Heart left ventricle (tissue), 13 donors: ENCODE results near the gene KMT2A.

ENCODE experiments used
- CTCF ChIP-seq, 12 donors: fragments of 200-600 bp; sonication (generic) in 4 of 12; IDR thresholded peaks; one replicate each; pipeline versions ENCODE4 v1.5.0 to v1.8.0; 2018 to 2022; ENCODE audit warnings: antibody characterized with exemption in 12 of 12, mild to moderate bottlenecking in 5 of 12
- POLR2A ChIP-seq, 2 donors: fragments of 450-650 bp; IDR thresholded peaks; one replicate each; pipeline ENCODE4 v1.6.1; 2017; ENCODE audit warnings: antibody characterized with exemption in 2 of 2, mild to moderate bottlenecking in 2 of 2, moderate library complexity in 2 of 2
- donor health status: ischemic (EF 13 %, LVEDD 7.1; RV severe dilation, severe dysfunction).
- donor health status: DM: no; HTN: yes; CAD: no.
- donor health status: DM: no; HTN: no; CAD: no.
- donor health status: ischemic (EF 25% LVEDD 6.9; RV normal size, moderate dysfunction).
- donor health status: ischemic (EF 25% LVEDD 5.7; RV mildly dilated, moderate dysfunction).
- donor health status: ischemic (EF 35%, LVEDD 5.7; RV mildly dilated, moderate dysfunction).
- donor health status: nonischemic (EF 11% LVEDD 7.7; RV severe dilation, severe dysfunction).
- donor health status: DM: yes; HTN: yes; CAD: no.
- donor health status: PGD.
- donor health status: ischemic (EF 29% LVEDD 5.4; RV normal size, mild dysfunction).
- donor health status: nonischemic (EF 23%, LVEDD 6.1; RV moderate dilation, normal function).

- TF ChIP-seq CTCF (IDR thresholded peaks at IDR 0.05) (no peak), POLR2A (IDR thresholded peaks at IDR 0.05) (peak in 1 of 2 donors; percentile 27)
Measured at GRCh38 chr11:118530683-118531596, 94.6 kb downstream of the KMT2A start, which contains the start of gene TMEM25.
